A673 (cell line): ENCODE results near the gene FCER1G. TPM values are rescaled to one million over a fixed set of nuclear protein-coding genes. Genes with fewer than 3 reads are reported as not detected.

ENCODE experiments used
- BruUV-seq: library from RNA; stranded (reverse); fragments of 400-500 nt; replicated peaks from 2 replicates; lab custom pipeline; 2021; lab: Mats Ljungman, UMichigan
- CTCF ChIA-PET: fragments of 300-600 bp; sonication (Branson Sonifier 250); formaldehyde crosslinking; loops from one replicate; lab custom pipeline; 2022; ENCODE audit warnings: antibody characterized with exemption; lab: Charles Lee
- POLR2A ChIA-PET: fragments of 300-600 bp; sonication (Branson Sonifier 250); formaldehyde crosslinking; loops from one replicate; lab custom pipeline; 2022; ENCODE audit warnings: antibody characterized with exemption; ENCODE audit not compliant: low non-redundant PET; lab: Charles Lee
- DNase-seq: peaks from one replicate; pipeline ENCODE4 v3.0.0-alpha.2; 2015; ENCODE audit warnings: low spot score
- H3K27ac ChIP-seq: fragments of 200-600 bp; sonication (generic); 2 replicates; pipeline ENCODE4 v1.5.1; 2016; ENCODE audit warnings: mixed run types, low read depth, mild to moderate bottlenecking, mixed read lengths, antibody characterized with exemption, low read length; ENCODE audit not compliant: poor library complexity, severe bottlenecking
- H3K27me3 ChIP-seq: fragments of 200-600 bp; sonication (generic); replicated peaks from 2 replicates; pipeline ENCODE4 v1.6.1; 2017; ENCODE audit warnings: mixed run types, low read depth, mild to moderate bottlenecking, mixed read lengths, antibody characterized with exemption, low read length; ENCODE audit not compliant: insufficient read depth, poor library complexity
- H3K36me3 ChIP-seq: fragments of 200-600 bp; sonication (generic); 2 replicates; pipeline ENCODE4 v1.6.1; 2016; ENCODE audit warnings: mixed run types, mild to moderate bottlenecking, mixed read lengths, antibody characterized with exemption, low read length; ENCODE audit not compliant: insufficient read depth, poor library complexity, severe bottlenecking
- H3K4me1 ChIP-seq: fragments of 200-600 bp; sonication (generic); 2 replicates; pipeline ENCODE4 v1.6.1; 2017; ENCODE audit warnings: mixed run types, mild to moderate bottlenecking, mixed read lengths, antibody characterized with exemption, low read length; ENCODE audit not compliant: insufficient read depth, poor library complexity, severe bottlenecking
- H3K4me3 ChIP-seq: fragments of 200-600 bp; sonication (generic); 2 replicates; pipeline ENCODE4 v1.5.1; 2016; ENCODE audit warnings: low read depth, mixed run types, mild to moderate bottlenecking, mixed read lengths, low read length; ENCODE audit not compliant: poor library complexity, severe bottlenecking
- H3K9me3 ChIP-seq: fragments of 200-600 bp; sonication (generic); 2 replicates; pipeline ENCODE4 v1.6.1; 2016; ENCODE audit warnings: mixed run types, low read depth, mild to moderate bottlenecking, mixed read lengths, antibody characterized with exemption, low read length; ENCODE audit not compliant: poor library complexity, severe bottlenecking
- CTCF ChIP-seq: fragments of 300-800, 200-600 bp; sonication (generic); conservative IDR thresholded peaks from 2 replicates; pipeline ENCODE4 v1.5.1; 2017; ENCODE audit warnings: low read depth, mild to moderate bottlenecking, antibody characterized with exemption, low read length, moderate library complexity, mixed read lengths
- EZH2 ChIP-seq: fragments of 200-600 bp; sonication (generic); IDR thresholded peaks from 2 replicates; pipeline ENCODE4 v1.6.1; 2017; ENCODE audit warnings: borderline replicate concordance, low read depth, mild to moderate bottlenecking, mixed read lengths, antibody characterized with exemption, low read length; ENCODE audit not compliant: poor library complexity, severe bottlenecking
- intact Hi-C: fragments of 100-400 bp; cut with micrococcal nuclease; formaldehyde crosslinking; loops from one replicate; pipeline ENCODE4 v1.10.0; 2022; ENCODE audit not compliant: unreplicated experiment
- total RNA-seq: library from RNA; stranded (reverse); gene quantifications from 2 replicates; pipeline ENCODE4 v1.2.3, GENCODE V29; 2021

The FCER1G gene
- total RNA-seq, 1 experiment from 2014 or later, result 1.5 TPM

- no peak overlapping the region for H3K27ac ChIP-seq
- peaks cover 16% of the 10 kb centered on the region for H3K36me3 ChIP-seq
- H3K9me3 ChIP-seq, result no peaks in the 10 kb centered on the region
- POLR2A ChIA-PET, result no interaction called here
- H3K4me3 ChIP-seq, result no peak overlapping the region
- no peak for DNase-seq
- TF ChIP-seq CTCF (no peak), EZH2 (no peak)
- intact Hi-C loops, result loop anchor here (5.0 kb wide), 1 partner anchor 154 kb away; no protein-coding TSS in a partner anchor
- peaks cover 18% of the 10 kb centered on the region for H3K4me1 ChIP-seq
- CTCF ChIA-PET, result no interaction called here
- BruUV-seq, result no TSS peak
- H3K27me3 ChIP-seq, result no peaks in the 10 kb centered on the region
Observed at GRCh38 chr1:161228032-161228431, 12.9 kb downstream of the FCER1G start.

GRCh38 chr1:161229896-161230295 is 14.8 kb downstream of the FCER1G start:
- Histone ChIP-seq H3K27ac (no peak overlapping the region), H3K4me1 (peaks cover 18% of the 10 kb centered on the region), H3K27me3 (no peaks in the 10 kb centered on the region), H3K9me3 (no peaks in the 10 kb centered on the region), H3K4me3 (no peak overlapping the region), H3K36me3 (peaks cover 16% of the 10 kb centered on the region)
- CTCF ChIA-PET, result interaction anchor here (0.9 to 1.3 kb wide), 2 partner anchors 62 to 152 kb away, joined by 4 read pairs; no protein-coding TSS in a partner anchor
- TF ChIP-seq CTCF (0 out of 2 replicates have a peak, but pooled peaks have one; percentile 16), EZH2 (no peak)
- no peak for DNase-seq
- BruUV-seq, result TSS peak; percentile 5
- intact Hi-C loops, result loop anchor here (5.0 kb wide), 1 partner anchor 152 kb away; no protein-coding TSS in a partner anchor
- POLR2A ChIA-PET, result no interaction called here

- H3K27ac ChIP-seq, result no peak overlapping the region
- intact Hi-C loops, result no loop called here
- ChIA-PET CTCF (interaction anchor here (0.6 to 0.9 kb wide), 2 partner anchors 61 kb away, joined by 3 to 4 read pairs; no protein-coding TSS in a partner anchor), POLR2A (no interaction called here)
- no TSS peak for BruUV-seq
- no peak for TF ChIP-seq CTCF
- peaks cover 16% of the 10 kb centered on the region for H3K36me3 ChIP-seq
- H3K9me3 ChIP-seq, result no peaks in the 10 kb centered on the region
- H3K4me1 ChIP-seq, result peaks cover 12% of the 10 kb centered on the region
- no peak for DNase-seq
- no peak overlapping the region for H3K4me3 ChIP-seq
- no peaks in the 10 kb centered on the region for H3K27me3 ChIP-seq
Observed at GRCh38 chr1:161230762-161231161, 15.7 kb downstream of the FCER1G start.
